Kidney glomerular epithelial cell (primary cell): ENCODE results near the gene CHST15.

Source experiments
- DNase-seq: peaks from one replicate; lab custom pipeline; 2025; lab: John Stamatoyannopoulos, UW

CHST15 gene

GRCh38 chr10:124092860-124093773 lies at the start of gene CHST15:
Gene CHST15 (minus strand): TSS chr10:124093598. CDS start chr10:124046212, 47,386 bp downstream.
- peak; percentile 58 for DNase-seq

- no peak for DNase-seq
Observed at GRCh38 chr10:124142960-124143359, 49.6 kb upstream of the CHST15 start.

- DNase-seq: no peak
Observed at GRCh38 chr10:124142006-124142739, 48.8 kb upstream of the CHST15 start.

GRCh38 chr10:124138883-124139348 lies 45.5 kb upstream of the CHST15 start:
- no peak for DNase-seq

- DNase-seq: no peak
Observed at GRCh38 chr10:124138195-124138882, 44.9 kb upstream of the CHST15 start.

GRCh38 chr10:124134251-124134893 lies 41.0 kb upstream of the CHST15 start:
- DNase-seq: no peak

- DNase-seq: no peak
Observed at GRCh38 chr10:124132876-124133275, 39.5 kb upstream of the CHST15 start.

- DNase-seq: no peak
Observed at GRCh38 chr10:124132306-124132705, 38.9 kb upstream of the CHST15 start.

GRCh38 chr10:124131172-124131571 lies 37.8 kb upstream of the CHST15 start:
- no peak for DNase-seq

- DNase-seq: no peak
Observed at GRCh38 chr10:124130198-124130900, 37.0 kb upstream of the CHST15 start.

- no peak for DNase-seq
Observed at GRCh38 chr10:124129471-124129870, 36.1 kb upstream of the CHST15 start.

- DNase-seq: no peak
Observed at GRCh38 chr10:124128811-124129145, 35.4 kb upstream of the CHST15 start.

GRCh38 chr10:124127965-124128810 lies 34.8 kb upstream of the CHST15 start:
- DNase-seq: no peak

- DNase-seq: no peak
Observed at GRCh38 chr10:124127563-124127962, 34.2 kb upstream of the CHST15 start.

- no peak for DNase-seq
Observed at GRCh38 chr10:124126983-124127385, 33.6 kb upstream of the CHST15 start.

GRCh38 chr10:124126145-124126982 lies 33.0 kb upstream of the CHST15 start:
- DNase-seq: no peak

- DNase-seq: no peak
Observed at GRCh38 chr10:124125305-124126116, 32.1 kb upstream of the CHST15 start.

GRCh38 chr10:124124769-124125161 lies 31.4 kb upstream of the CHST15 start:
- no peak for DNase-seq
